Measurements from ENCODE around the gene ORC4.
"Not testable (repeated sequence)": the region's sequence is repeated elsewhere in the genome, so short reads cannot be mapped to it uniquely, and the experiment has no call there.

The ORC4 gene

GRCh38 chr2:148014616-148015015 lies 5.9 kb downstream of the ORC4 start:
- DNase-seq (ENCODE audit: low read depth in 2 of 2) = no peak

GRCh38 chr2:148013876-148014275 lies 6.7 kb downstream of the ORC4 start:
- DNase-seq (ENCODE audit: low read depth in 2 of 2) = no peak

- DNase-seq (ENCODE audit: low read depth in 2 of 2) = not testable (repeated sequence)
These were observed 12.1 kb downstream of the ORC4 start for GRCh38 chr2:148008411-148008810.

GRCh38 chr2:148007219-148007900 lies 13.2 kb downstream of the ORC4 start:
- DNase-seq (ENCODE audit: low read depth in 2 of 2) = no peak

GRCh38 chr2:148006249-148007007 lies 14.1 kb downstream of the ORC4 start:
- no peak for DNase-seq (ENCODE audit: low read depth in 2 of 2)

GRCh38 chr2:148002420-148002819 lies 18.1 kb downstream of the ORC4 start:
- DNase-seq (ENCODE audit: low read depth in 2 of 2) = not testable (repeated sequence)

GRCh38 chr2:148000095-148000494 lies 20.4 kb downstream of the ORC4 start:
- DNase-seq (ENCODE audit: low read depth in 2 of 2) = no peak

GRCh38 chr2:147999126-147999525 lies 21.4 kb downstream of the ORC4 start:
- DNase-seq (ENCODE audit: low read depth in 2 of 2) = no peak

- DNase-seq (ENCODE audit: low read depth in 2 of 2) = no peak
These were observed 22.3 kb downstream of the ORC4 start for GRCh38 chr2:147998203-147998602.

- no peak for DNase-seq (ENCODE audit: low read depth in 2 of 2)
These were observed 23.7 kb downstream of the ORC4 start for GRCh38 chr2:147996828-147997227.

GRCh38 chr2:147994965-147995364 lies 25.6 kb downstream of the ORC4 start:
- not testable (repeated sequence) for DNase-seq (ENCODE audit: low read depth in 2 of 2)

- no peak for DNase-seq (ENCODE audit: low read depth in 2 of 2)
These were observed 30.6 kb downstream of the ORC4 start for GRCh38 chr2:147989809-147990403.

GRCh38 chr2:147989102-147989501 lies 31.4 kb downstream of the ORC4 start:
- DNase-seq (ENCODE audit: low read depth in 2 of 2) = no peak

GRCh38 chr2:147980940-147981528 lies 39.5 kb downstream of the ORC4 start:
- DNase-seq (ENCODE audit: low read depth in 2 of 2) = no peak

GRCh38 chr2:147977679-147978078 lies 42.9 kb downstream of the ORC4 start:
- no peak for DNase-seq (ENCODE audit: low read depth in 2 of 2)

GRCh38 chr2:147976102-147976501 lies 44.4 kb downstream of the ORC4 start:
- no peak for DNase-seq (ENCODE audit: low read depth in 2 of 2)

- no peak for DNase-seq (ENCODE audit: low read depth in 2 of 2)
These were observed 52.0 kb downstream of the ORC4 start for GRCh38 chr2:147968571-147968970.

GRCh38 chr2:147952118-147952517 lies 68.4 kb downstream of the ORC4 start:
- DNase-seq (ENCODE audit: low read depth in 2 of 2) = no peak

GRCh38 chr2:147945660-147946059 lies 74.9 kb downstream of the ORC4 start:
- no peak for DNase-seq (ENCODE audit: low read depth in 2 of 2)

- DNase-seq (ENCODE audit: low read depth in 2 of 2) = no peak
These were observed 81.2 kb downstream of the ORC4 start for GRCh38 chr2:147939313-147939712.

- DNase-seq (ENCODE audit: low read depth in 2 of 2) = no peak
These were observed 82.7 kb downstream of the ORC4 start for GRCh38 chr2:147937744-147938349.

Measured in stimulated activated CD8-positive, alpha-beta memory T cell treated with anti-CD3 and anti-CD28 coated beads, Interleukin-15, amount 100 ng/mL, for 4 hours (primary cell).